H4 (cell line): ENCODE data around the gene SPOP. TPM values are rescaled to one million over a fixed set of nuclear protein-coding genes. Genes with fewer than 3 reads are reported as not detected.

Source experiments
- DNase-seq: peaks from one replicate; pipeline ENCODE4 v3.0.0-alpha.2; 2015; ENCODE audit warnings: low spot score
- total RNA-seq: library from RNA; depleted of rRNA; stranded (reverse); fragments of >200 nt; shearing (Covaris generic); gene quantifications from 2 replicates; pipeline ENCODE4 v1.2.3, GENCODE V29; 2014

The SPOP gene
- total RNA-seq, 1 experiment from 2014 or later, result 43.9 TPM

DNA sequence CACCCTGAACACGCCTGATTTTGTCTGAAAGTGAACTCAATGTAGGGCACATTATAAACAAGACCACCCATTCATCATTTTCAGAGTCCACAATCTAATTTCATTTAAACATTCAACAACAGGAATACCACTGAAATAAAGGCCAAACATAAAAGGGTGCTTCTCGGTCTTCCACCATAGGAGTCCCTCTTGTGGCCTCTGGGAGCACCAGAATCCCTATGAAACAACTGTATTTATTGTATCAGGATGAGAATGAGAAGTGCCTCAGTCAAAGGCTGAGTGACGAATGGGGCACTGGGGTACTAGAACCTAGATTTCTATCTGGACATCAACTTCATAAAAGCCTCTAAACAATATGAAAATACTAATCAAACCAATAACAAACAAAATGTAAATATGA, 61.8 kb downstream of the SPOP start:
- no peak for DNase-seq

DNA sequence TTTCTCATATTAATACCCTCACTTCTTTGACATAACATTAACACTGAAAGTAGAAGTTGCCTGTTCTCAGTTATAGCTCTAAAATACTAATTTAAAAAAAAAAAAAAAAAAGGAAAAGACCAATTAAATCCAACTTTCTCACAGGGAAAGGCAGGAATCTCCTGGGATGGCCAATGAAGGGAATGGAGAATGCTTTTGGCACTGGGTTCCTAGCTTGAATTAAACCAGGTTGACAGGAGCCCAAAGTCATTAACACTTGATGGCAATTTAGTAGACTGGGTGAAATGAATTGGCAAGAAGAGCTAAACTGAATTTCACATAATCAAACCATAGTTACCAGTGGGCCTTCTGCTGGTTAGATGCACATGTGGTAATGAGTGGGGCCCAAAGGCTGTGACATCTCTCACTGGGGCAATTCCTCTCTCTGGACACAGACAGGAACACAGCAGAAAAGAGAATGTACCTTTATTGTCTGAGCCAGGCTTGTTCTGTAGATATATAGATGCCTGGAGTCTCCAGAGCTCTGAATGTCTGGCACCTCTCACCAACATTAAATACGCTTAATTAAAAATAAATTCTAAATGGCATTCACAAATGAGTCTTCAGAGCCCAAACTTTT, 64.6 kb downstream of the SPOP start:
- DNase-seq, result no peak

DNA sequence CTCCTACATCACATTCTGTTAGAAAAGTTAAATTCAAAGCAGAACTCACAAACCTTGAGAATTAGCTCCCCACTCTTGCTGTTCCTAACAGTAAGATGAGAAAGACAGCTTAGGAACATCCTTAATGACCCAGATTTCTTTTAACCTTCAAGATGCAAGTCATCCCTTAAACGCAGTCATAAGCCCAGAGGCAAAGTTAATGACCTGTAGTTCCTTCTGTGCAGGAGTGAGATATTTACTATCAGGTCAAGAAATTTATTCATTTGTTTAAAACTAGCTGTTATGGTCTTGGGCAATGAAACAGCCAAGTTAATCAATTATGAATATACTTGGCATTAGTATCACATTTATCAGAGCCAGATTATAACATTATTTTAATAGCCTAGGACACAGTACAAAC, 65.2 kb downstream of the SPOP start:
- no peak for DNase-seq

DNA sequence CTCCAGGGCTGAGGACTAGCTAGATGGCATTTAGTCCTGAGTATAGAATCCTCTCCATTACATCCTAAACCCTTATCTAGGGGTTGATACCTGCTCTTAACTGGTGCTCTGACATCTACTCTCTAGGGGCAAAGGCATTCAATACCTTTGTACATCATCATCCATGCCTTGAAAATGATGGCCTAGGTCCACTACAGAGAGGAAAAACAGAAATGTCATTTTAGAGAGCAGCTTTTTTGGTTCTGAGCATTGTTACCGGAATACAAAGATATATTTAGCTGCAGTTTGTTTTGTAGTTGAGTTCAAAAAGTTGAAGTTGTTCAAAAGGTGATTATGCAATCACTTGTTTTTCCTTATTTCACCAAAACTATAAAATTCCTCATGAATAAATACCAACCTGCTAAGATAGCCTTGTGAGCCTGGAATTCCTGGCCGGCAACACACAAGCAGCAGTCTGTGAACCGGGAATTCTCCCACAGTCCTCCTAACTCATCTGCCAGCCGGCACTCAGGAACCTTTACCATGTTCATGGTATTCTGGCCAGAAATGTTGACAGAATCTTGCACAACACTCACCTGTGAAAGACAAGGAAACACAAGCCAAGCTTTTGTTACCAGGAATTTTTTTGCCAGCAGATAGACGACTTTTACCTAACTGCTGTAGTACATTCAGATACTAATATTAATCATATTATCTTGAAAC, 66.9 kb downstream of the SPOP start:
- no peak for DNase-seq

DNA sequence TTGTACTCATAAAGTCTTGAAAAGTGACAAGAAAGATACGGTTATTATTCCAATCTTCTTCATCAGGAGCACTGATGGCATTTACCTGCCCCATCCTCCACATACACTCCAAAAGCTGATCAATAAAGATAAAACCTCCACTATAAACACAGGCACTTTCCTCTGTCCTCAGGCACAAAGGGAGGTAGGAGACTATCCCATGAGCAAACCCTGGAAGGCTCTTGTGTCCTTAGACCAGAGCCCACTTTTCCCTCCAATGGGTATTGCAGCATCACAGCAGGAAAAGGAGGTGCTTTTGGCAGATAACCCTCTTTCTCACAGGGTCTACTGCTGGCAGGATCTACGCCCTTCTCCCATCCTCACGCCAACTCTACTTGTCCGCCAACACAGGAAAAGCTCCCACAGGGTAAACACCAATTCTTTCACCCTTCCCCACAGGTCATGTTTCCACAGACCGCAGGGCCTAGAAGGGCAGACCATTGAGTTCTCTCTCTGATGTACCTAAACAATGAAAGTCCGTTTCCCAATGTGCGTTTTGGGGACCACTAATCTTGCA, 73.5 kb downstream of the SPOP start:
- DNase-seq, result no peak

DNA sequence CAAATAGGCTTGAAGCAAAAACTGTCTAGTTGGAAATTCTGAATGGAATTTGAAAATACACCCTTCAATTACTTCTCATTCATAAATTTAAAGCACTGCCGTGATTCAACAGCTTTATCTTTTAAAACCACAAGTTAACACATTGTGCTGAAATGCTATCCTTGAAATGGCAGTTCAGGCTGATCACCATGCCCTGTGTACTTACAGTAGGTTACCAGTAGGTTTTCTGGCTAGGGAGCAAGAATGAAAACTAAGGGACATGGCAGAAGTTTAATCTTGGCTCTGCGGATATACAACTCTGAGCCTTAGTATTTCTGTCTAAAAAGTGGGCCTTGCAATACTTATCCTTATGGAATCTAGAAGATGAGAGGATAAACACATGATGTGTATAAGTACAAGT, 74.2 kb downstream of the SPOP start:
- no peak for DNase-seq

DNA sequence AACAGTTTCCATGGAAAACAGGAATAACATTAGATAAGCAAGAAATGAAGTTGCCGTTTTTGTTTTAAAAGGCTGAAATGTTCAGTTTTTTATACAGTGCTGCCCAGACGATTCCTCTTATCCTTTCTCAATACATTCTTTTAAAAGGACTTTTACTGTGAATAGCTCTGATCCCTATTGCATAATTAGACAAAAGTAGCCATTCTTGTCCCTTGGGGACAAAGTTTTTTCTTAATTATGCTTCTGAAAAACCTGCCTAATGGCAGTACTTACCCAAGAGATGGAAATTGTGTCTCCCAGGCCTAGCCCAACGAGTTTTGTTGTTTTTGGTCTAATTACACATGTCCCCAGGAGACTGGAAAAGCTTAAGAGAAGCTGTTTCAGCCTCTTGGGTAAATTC, 74.7 kb downstream of the SPOP start:
- no peak for DNase-seq

DNA sequence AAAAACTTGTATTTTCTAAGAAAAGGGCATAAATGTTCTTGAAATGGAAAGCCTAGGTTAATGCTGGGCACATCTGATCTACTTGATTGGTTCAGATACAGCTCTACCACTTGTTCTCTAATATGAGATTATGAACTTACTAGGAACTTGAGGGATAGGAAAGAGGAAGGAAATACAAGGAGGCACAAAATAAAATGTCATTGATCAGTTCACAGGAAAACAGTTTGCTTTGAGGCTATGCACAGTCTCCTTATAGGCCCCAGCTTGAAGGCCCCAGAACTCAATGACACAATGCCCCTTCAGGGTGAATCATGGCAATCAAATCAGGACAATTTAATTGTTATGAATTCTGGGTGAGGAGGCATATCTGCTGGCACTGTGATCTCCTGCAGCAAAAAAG, 75.1 kb downstream of the SPOP start:
- no peak for DNase-seq

DNA sequence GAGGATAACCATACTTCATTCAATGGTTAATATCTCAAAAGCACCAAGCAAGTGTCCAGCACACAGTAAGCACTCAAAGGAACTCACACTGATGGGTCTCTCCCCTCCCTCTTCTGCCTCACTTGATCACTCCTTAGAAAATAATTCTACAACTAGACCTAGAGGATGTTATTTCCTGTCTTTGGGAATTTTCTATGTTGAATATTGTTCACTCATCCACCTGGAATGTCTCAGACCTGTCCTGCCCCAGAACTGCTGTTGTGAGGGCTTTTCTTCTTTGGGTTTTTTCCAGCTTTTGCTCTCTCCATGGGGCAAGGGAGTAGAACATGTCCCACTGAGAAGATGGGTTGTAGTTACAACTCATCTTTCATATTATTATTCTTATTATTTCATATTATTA, 76.9 kb downstream of the SPOP start:
- DNase-seq, result no peak

DNA sequence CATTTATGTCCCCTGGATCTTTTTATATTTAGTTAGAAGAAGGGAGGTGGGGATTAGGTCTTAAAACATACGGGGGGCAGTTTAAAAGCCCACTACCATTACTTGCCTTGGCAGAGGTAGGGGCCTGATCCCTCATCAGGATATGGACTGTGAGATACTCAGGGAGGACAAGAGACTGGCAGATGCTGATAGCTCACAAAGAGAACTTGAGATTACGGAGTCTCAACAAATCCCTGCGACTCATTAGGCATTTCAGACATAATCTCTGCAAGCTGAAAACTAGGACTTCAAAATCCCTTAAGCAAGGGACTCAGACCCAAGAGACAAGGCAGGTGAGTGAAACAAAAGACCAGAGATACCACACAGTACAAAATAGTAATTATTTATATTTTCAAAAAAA, 79.0 kb downstream of the SPOP start:
- no peak for DNase-seq

DNA sequence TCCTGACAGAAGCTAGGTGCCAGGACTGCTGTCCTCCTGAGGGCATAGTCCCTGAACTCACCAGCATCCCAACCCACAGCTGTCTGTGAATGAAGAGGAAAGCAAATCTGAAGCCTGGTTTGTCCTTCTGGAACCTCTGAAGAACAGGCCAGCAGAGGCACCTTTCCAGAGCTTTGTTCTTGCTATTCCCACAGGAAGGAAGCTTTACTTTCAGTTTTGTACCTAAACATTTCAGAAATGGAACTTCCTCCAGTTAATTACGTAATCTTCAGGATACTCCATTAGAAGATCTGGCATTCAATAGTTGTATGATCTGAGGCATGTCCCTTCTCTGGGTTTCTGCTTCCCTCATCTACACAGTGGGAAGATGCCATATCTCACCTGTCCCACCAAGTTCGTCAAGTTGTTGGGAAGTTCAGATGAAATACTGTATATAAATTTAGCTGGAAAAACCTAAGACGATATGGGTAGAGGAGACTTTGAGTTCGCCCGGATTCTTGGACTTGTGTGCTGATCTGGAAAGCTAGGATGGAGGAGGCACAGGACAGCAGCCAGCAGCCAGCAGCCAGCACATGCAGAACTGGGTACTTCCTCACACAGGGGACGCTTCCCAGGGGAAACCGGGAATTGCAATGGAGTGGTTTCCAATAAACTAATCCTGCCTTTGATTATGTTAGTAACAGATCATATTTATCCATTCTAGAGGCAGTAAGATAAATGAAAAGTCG, 79.8 kb downstream of the SPOP start:
- DNase-seq, result no peak

DNA sequence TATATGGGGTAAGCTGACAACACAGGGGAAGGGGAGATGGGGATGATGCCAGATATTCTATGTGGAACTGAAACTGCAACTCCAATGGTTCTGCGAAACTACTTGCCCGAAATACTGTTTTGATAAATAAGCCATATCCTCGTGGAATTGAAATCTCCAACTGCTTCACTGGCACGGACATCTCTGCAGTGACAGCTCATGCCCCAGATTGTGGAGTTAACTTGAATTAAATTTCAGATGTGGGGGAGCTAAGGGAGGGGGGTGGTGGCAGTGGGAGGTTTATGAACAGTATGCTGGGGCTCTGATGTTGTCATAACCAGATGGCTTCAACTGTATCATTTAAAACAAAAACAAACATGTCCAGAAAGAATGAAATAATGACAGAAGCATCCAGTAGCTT, 80.5 kb downstream of the SPOP start:
- DNase-seq, result no peak

DNA sequence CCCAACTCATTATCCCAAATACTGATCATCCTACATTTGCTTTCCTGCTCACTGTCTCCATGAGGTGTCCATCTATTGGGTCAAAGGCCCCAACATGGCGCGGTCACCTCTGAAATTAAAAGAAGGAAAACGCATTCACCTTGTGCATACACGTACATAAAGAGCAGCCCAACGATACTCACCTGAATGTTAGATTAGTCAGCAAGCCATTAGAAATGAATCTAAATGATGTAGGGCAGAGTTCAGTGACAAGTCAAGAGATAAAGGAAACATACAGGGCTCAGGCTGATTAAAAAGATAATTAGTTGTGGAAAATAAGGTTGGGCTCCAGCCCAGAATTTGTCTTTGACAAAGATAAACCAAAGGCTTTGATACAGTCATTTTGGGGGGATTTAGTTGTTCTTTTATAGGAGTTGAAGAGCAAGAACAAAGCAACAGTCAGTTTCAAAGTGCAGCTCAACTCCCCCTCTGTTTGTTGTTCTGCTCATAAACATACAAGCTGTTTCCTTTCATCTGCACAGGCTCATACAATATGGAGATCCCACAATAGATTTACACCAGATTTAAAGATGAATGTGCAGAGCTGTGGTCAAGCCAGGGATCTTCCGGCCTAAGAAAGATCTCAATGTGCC, 81.2 kb downstream of the SPOP start:
- no peak for DNase-seq

DNA sequence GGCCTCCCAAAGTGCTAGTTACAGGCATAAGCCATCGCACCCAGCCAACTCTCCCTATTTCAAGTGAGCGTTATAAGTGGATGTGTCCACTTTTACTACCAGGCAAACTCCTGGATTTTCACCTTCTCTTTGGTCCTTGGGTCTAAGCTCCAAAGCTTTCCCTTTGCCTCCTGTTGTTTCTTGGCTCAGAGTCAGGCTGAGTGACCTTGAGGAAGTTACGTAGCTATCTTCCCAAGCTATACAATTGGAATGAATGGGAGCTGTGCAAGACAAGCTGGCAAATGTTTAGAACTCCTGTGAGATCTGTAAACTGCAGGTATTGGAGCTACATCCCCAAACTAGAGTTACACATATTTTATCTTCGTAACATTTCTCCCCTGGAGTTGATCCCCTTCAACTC, 81.9 kb downstream of the SPOP start:
- no peak for DNase-seq

DNA sequence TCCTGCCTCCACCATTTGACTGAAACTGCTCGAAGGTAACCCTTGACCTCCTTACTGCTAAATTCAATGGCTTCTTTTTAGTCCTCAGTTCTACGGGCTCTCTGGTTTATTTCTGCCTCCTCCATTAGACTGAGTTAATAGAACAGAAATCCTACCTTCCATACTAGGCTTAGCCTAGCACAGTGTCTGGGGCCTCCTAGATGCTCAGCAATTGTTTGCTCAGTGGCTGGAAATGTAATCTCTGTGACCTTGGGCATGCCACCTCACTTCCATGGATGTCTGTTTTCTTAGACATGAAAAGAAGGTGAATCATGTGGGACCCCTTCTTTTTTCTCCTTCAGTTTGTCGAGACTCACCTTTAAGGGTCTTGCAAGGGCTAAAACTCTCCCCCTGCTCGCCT, 82.6 kb downstream of the SPOP start:
- no peak for DNase-seq

DNA sequence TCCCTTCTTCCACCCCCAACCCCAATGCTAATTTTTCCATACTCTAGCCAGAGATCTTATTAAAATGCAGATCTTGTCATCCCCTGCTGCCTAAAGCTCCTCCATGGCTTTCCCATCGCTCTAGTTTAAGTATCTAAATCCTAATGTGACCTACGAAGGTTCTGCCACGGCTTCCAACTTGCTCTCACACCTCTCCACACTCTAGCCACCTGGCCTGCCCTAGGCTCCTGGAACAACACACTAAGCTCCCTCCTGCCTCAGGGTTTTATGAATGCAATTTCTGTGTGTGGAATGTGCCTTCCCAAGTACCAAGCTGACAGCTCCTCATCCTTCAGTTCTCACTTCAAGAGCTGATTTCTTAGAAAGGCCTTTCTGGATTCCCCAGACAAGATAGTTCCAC, 85.6 kb downstream of the SPOP start:
- DNase-seq, result no peak

DNA sequence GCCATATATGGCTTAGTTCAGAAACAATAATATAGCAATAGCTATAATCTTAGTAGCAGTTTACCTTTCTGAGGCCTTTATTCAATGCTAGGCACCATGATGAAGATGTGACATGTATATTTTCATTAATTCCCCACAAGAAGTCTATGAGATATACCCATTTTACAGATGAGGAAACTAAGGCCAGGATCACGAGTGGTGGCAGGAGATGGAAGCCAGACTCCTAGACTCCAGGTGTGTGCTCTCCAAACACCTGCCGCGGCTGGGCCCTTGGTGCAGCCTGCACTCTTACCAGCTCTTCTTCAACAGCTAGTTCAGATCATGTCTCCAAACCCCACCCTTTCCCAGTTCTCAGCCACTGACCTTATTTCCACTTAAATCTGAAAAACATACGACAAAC, 87.0 kb downstream of the SPOP start:
- DNase-seq, result no peak

DNA sequence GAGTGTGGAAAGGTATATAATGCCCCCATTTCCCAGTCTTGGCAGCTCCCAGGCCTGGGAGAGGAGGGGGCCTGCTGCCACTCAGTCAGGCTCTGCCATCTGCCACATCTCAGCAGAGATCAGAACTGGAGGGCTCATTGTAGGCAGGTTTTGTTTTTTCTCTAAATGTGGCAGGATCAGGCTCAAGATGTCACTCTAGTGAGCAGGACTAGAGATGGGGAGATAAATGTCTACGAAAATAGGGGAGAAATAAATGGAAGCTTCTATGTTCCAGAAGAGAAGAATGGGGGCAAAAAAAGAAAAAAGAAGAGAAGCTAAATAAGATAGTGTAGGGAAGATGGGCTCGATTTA, 88.3 kb downstream of the SPOP start:
- no peak for DNase-seq

DNA sequence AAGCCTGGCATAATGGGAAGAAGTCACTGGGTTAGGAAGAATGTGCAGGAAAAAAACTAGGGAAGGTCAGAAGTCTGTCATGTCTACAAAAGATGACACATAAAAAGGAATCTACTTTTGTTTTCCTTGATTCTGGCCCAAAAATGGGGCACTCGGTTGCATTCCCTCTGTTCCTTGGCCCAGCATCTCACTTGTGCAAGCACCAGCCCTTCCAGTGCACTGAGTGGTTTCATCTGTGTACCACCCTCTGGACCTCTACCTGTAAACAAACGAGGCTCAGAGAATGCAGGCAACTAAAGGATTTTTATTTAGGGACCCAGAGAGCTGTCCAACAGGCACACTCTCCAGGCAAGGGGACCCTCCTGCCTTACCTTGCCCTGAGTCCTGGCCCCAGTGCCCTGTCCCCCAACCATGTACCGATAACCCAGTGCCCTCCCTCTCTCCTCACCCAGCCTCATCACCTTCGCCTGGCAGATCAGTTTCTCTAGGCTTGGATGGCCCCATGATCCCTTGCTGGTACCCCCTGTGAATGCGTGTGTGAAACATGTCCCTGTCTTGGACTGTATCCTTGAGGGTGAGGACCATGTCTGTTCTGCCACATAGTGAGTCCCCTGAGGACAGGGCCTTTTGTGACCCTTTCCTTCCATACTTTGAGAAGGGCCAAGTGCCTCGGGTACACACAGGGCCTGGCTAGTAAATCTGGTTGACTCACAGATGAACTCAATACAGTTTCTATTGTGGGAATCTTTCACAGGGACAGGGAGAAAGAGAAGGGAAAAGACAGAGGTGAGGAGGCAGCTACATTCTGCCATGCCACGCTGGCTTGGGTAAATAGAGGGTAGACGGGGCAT, 88.9 kb downstream of the SPOP start:
- no peak for DNase-seq

DNA sequence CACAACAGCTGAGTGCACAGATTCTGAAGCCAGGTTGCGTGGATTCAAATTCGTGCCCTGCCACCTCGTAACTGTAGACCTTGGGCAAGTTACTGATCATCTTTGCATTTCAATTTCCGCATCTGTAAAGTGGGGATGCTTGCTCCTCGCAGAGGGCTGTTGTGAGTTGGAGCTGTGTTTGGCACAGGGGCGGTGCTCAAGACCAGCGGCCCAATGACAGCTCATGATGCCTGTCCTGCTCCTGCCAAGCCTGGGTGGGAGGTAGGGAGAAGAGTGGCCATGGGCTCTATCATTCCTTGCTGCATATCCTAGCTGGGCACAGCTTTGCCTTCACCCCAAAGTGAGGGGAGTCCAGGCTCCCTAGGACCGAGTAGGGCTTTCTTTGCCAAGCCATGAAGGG, 89.6 kb downstream of the SPOP start:
- no peak for DNase-seq

DNA sequence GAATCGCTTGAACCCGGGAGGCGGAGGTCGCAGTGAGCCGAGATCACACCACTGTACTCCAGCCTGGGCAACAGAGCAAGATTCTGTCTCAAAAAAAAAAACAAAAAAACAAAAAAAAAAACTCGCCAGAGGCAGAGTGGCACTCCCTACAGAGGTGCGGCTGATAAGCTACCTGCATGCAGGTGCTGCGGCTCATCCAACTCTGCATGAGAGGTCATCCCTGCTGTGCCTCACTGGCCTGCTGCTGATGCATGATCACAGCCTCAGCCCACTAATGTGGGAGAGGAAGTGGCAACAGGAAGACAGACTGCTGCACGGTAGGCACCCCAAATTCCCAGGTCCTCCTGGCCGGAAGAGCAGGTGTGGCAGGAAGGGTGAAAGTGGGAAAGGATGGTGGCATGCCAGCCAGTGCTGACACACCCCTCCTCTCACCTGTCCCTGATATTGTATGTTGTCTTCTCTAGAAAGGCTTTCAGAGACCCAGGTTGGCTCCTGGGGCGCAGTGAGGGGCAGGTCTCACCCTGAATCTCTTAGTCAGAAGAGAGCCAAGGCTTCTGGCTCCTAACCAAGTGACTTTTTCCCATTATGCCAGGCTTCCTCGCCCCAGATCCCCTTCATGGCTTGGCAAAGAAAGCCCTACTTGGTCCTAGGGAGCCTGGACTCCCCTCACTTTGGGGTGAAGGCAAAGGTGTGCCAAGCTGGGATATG, 90.4 kb downstream of the SPOP start:
- no peak for DNase-seq
